Left lung (tissue), 10 donors: Measurements from ENCODE around the gene GZMB. TPM values are rescaled to one million over a fixed set of nuclear protein-coding genes. Genes with fewer than 3 reads are reported as not detected.

Experiments
- ATAC-seq: fragments of 200-7000 bp; cut with Tn5 transposase; one replicate; pipeline ENCODE4 v1.9.1; 2020; ENCODE audit warnings: moderate library complexity
- DNase-seq, 4 donors: peaks; one replicate each; pipeline ENCODE4 v3.0.0-alpha.2; 2013 to 2020
- H3K27ac ChIP-seq, 2 donors: fragments of 200-600 bp; sonication (generic) in 1 of 2; one replicate each; pipeline versions ENCODE4 v1.5.0 to v1.8.0; 2020 to 2021
- H3K27me3 ChIP-seq, 2 donors: fragments of 200-600 bp; sonication (generic) in 1 of 2; one replicate each; pipeline versions ENCODE4 v1.5.0 to v1.8.0; 2020 to 2021
- H3K36me3 ChIP-seq, 2 donors: fragments of 200-600 bp; sonication (generic) in 1 of 2; one replicate each; pipeline versions ENCODE4 v1.5.0 to v1.8.0; 2020 to 2021
- H3K4me1 ChIP-seq, 2 donors: fragments of 200-600 bp; one replicate each; pipeline ENCODE4 v1.8.0; 2021
- H3K4me3 ChIP-seq, 2 donors: fragments of 200-600 bp; sonication (generic) in 1 of 2; one replicate each; pipeline versions ENCODE4 v1.5.0 to v1.8.0; 2020 to 2021; ENCODE audit warnings: mild to moderate bottlenecking in 1 of 2
- H3K9me3 ChIP-seq, 2 donors: fragments of 200-600 bp; sonication (generic) in 1 of 2; one replicate each; pipeline versions ENCODE4 v1.5.0 to v1.8.0; 2020 to 2021
- CTCF ChIP-seq, 2 donors: fragments of 200-600 bp; sonication (generic) in 1 of 2; IDR thresholded peaks; one replicate each; pipeline versions ENCODE4 v1.5.0 to v1.8.0; 2021; ENCODE audit warnings: antibody characterized with exemption in 2 of 2
- intact Hi-C, 2 donors: fragments of 100-400 bp; cut with DNase I; formaldehyde crosslinking; loops; one replicate each; pipeline versions ENCODE4 v1.11.2 to v1.14.2; 2022
- polyA plus RNA-seq, 6 donors: library from polyadenylated mRNA; unstranded; fragments of 120-200 nt; gene quantifications; one replicate each; pipeline ENCODE4 v1.2.1, GENCODE V29; 2013; ENCODE audit not compliant: insufficient read length in 6 of 6
- total RNA-seq, 2 donors: library from RNA; stranded (reverse); fragmentation: NEBNext Ultra II Directional; extraction: Animal tissue kit (Norgen Biotek cat#: 25700); gene quantifications; one replicate each; pipeline ENCODE4 v1.2.1, GENCODE V29; 2021
- donor health status: DM: no; HTN: yes; CAD: no.
- donor health status: DM: no; HTN: no; CAD: no.

Gene GZMB
- total and polyA plus RNA-seq, 8 donors = 0.53 to 8.2 (median 1.6) TPM

- intact Hi-C loops = no loop called here
- H3K4me3 ChIP-seq = no peak overlapping the region
- H3K36me3 ChIP-seq = no peaks in the 10 kb centered on the region
- no peak for DNase-seq
- no peaks in the 10 kb centered on the region for H3K27me3 ChIP-seq
- no peak for ATAC-seq
- no peak for TF ChIP-seq CTCF (IDR thresholded peaks at IDR 0.05)
- H3K9me3 ChIP-seq = no peaks in the 10 kb centered on the region
- no peaks in the 10 kb centered on the region for H3K4me1 ChIP-seq
- H3K27ac ChIP-seq = no peak overlapping the region
Observed at GRCh38 chr14:24629521-24629920, 4.5 kb downstream of the GZMB start.

- H3K27me3 ChIP-seq = no peaks in the 10 kb centered on the region
- H3K4me1 ChIP-seq = no peaks in the 10 kb centered on the region
- DNase-seq = no peak
- no peak for TF ChIP-seq CTCF (IDR thresholded peaks at IDR 0.05)
- no peak overlapping the region for H3K27ac ChIP-seq
- no peaks in the 10 kb centered on the region for H3K9me3 ChIP-seq
- no peak for ATAC-seq
- intact Hi-C loops = no loop called here
- no peaks in the 10 kb centered on the region for H3K36me3 ChIP-seq
- no peak overlapping the region for H3K4me3 ChIP-seq
Observed at GRCh38 chr14:24613747-24614146, 20.2 kb downstream of the GZMB start.

- Histone ChIP-seq H3K36me3 (no peaks in the 10 kb centered on the region), H3K27ac (no peak overlapping the region), H3K4me3 (no peak overlapping the region), H3K4me1 (no peaks in the 10 kb centered on the region), H3K9me3 (no peaks in the 10 kb centered on the region), H3K27me3 (no peaks in the 10 kb centered on the region)
- no peak for TF ChIP-seq CTCF (IDR thresholded peaks at IDR 0.05)
- intact Hi-C loops = no loop called here
- ATAC-seq (no peak), DNase-seq (no peak)
Observed at GRCh38 chr14:24613241-24613640, 20.7 kb downstream of the GZMB start.

GRCh38 chr14:24612196-24612595 is 21.8 kb downstream of the GZMB start:
- TF ChIP-seq CTCF (IDR thresholded peaks at IDR 0.05) = no peak
- Histone ChIP-seq H3K9me3 (no peaks in the 10 kb centered on the region), H3K27ac (no peak overlapping the region), H3K27me3 (no peaks in the 10 kb centered on the region), H3K36me3 (no peaks in the 10 kb centered on the region), H3K4me3 (no peak overlapping the region), H3K4me1 (peaks cover 0 to 2% of the 10 kb centered on the region in 2 donors)
- no peak for DNase-seq
- no peak for ATAC-seq
- intact Hi-C loops = no loop called here

- no peak within 1 kb of the TSS for H3K27ac ChIP-seq
- no peaks in the 10 kb centered on the region for H3K27me3 ChIP-seq
- peaks cover 0 to 21% of the 10 kb centered on the region in 2 donors for H3K4me1 ChIP-seq
- no peaks in the 10 kb centered on the region for H3K36me3 ChIP-seq
- H3K4me3 ChIP-seq = no peak within 1 kb of the TSS
- H3K9me3 ChIP-seq = no peaks in the 10 kb centered on the region
- TF ChIP-seq CTCF (IDR thresholded peaks at IDR 0.05) = no peak
- ATAC-seq (no peak), DNase-seq (no peak)
- intact Hi-C loops = no loop called here
Observed at GRCh38 chr14:24609655-24610344, 24.2 kb downstream of the GZMB start, which contains the start of gene GZMH. TSS of gene GZMH (minus strand) at chr14:24609685. CDS start at chr14:24609613, 72 bp downstream.
